CD4-positive, alpha-beta T cell treated with Interleukin-4 for 4 hours (primary cell): ENCODE data around the gene CDC20.
"Not testable (repeated sequence)": the region's sequence is repeated elsewhere in the genome, so short reads cannot be mapped to it uniquely, and the experiment has no call there.

Source experiments
- DNase-seq: peaks from one replicate; pipeline ENCODE4 v3.0.0-alpha.2; 2020

CDC20 gene

DNA sequence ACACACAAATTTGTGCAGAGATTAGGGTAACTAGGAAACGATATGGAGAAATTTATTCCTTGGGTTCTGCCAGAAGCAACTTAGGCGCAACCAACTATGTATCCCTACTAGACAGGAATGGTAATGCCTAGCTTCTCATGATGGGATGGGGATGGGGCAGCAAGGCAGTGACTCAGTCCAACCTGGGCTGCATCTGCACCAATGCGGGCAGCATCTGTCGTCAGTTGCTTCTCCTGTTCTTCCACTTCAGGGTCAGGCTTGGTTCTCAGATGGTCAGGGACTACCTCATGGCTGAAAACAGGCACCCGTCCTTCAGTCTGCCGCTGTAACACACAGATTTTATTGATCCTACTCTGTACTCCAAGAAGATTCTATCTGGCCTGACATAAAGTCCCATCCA lies 27.9 kb downstream of the CDC20 start:
- no peak for DNase-seq

DNA sequence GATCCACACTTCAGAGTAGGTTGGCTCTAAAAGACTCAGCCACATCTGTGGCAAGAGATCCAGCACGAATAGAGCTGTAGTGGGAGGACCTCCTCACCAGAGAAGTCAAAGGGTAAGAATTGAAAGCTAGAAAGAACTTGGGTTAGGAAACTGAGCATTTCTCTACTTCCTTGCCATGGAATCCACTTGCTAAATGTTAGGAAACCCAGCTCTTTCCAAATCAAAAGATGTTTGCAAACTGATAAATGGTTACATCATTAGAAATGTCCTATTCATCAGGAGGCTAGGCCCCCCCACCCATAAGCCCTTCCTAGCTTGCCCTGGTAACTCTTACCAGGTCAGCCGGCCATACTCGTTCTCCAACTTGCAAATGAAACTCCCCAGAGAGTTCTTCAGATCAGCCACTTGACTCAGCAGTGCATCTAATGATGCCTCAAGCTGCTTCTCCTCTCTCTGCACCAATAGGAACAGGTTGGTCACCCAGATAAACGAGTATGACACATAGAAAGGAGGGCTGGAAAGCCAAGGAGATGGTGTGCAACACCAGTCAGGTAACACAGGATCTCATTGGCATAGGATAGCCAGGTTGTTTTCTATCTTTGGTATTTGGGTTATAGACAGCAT lies 29.3 kb downstream of the CDC20 start:
- DNase-seq, result no peak

DNA sequence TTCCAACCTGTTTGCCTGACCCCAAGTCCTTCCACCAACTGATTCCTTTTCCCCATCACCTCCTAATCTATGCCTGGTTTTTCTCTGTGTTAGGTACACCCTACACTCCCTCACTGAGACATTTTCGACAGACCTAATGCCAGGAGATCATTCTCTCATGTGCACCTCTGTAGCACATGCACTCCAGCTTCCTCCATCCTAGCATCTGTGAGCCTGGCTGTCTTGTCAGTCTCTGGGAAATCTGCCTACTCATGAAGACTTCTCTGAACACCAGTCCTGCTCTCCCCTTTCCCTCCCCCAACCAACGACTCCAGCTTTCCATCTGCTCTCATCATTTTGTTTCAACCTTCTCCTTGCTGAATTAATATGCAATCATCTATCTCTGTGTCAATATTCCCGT lies 29.8 kb downstream of the CDC20 start:
- DNase-seq, result no peak

DNA sequence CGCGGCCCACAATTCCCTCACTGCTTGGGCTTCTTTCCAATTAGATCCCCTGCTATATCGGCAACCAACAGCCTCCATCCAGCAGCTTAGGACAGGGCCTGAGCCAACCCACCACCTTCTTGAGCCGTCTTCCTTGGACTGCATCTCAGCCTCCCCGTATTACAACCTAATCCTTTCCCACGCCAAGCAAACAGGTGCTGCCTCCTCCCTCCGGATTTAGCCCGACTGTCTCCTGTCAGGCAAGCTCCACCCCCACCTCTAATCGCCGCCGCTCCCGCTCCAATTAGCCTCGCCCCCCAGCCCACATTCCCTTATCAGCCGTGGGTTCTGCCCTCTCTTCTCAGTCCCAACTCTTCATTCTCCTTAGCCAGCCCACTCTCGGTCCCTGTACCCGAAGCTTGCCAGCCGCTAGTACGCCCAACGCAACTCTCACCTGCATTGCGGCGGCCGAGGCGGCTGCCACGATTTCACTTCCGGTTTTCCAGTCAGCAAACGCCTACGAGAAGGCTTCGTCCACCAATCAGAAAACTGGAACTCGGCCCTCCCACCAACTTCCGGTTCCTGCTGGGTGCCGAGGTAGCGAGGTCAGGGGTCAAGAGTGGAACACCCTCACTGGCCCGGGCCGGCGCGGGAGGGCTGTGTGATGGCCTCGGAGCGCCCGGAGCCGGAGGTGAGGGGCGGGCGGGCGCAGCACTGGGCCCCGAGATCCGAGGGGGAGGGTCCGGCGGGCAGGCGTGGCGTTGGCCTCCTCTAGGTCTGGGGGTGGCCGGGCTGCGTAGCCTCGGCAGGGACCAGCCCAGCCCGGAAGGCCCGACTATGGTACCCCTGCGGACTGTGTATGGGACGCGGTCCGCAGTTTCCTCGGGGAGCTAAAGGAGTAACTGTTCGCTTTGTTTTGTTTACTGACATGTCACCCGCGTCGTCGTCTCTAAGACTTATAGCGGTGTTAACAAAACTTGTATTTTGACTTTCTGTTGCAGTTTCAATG lies 30.8 kb downstream of the CDC20 start, which contains the start of the genes MED8 and SZT2:
Gene MED8, minus strand, starts transcription at position 475 of the 988 bp plus-strand sequence. Its CDS starts 36 bp downstream, at position 439.
Gene SZT2, plus strand, starts transcription at position 574 of the 988 bp plus-strand sequence. Its CDS starts 70 bp downstream, at position 644.
- peak; percentile 94 for DNase-seq

DNA sequence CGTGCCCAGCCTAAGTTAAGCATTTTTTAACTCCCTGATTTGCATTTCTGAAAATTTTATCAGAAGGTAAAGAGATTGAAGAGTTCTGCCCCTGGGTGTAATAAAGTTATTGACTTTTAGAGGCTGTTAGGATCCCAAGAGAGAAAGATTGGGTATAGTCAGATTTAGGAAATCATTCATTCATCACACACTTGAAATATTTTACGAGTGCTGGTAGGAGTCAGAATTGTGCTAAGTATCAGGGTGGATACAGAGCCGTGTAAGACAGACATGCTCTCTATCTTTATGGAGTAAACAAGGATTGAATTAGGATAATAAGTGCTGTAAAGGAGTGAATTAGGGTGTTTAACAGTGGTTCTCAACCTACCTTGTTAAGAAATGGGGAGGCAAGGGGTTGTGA lies 33.9 kb downstream of the CDC20 start:
- no peak for DNase-seq

DNA sequence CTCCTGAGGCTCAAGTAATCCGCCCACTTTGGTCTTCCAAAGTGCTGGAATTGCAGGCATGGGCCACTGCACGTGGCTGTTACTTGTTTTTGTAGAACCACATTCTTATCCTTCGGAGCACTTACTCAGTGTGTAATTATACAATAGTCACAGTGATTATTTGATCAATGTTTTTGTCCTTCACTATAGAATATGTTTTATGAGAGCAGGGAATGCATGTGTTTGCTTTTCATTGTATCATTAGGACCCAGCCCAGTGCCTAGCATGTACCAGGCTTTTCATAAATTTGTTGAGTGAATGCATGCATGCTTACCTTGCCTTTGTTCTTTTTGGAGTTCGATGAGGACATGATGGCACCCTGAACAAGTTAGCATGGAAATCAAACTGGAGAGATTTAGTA lies 36.7 kb downstream of the CDC20 start:
- no peak for DNase-seq

DNA sequence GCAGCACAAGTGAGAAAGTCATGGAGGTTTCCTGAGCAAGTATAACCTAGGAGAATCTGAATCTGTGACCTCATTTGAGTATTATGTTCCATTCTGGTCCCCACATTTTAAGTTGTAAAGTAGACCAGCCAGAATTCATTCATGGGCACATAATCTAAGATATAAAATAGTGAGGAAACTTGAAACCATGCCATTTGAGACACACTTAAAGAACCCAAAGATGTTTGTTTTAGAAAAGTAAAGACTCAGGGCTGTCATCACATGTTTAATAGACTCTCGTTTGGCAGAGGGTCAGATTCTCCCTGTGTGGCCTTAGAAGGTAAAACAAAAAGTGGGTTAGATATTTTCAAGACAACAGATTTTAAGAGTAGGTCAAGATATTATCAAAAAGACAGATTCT lies 37.3 kb downstream of the CDC20 start:
- no peak for DNase-seq

DNA sequence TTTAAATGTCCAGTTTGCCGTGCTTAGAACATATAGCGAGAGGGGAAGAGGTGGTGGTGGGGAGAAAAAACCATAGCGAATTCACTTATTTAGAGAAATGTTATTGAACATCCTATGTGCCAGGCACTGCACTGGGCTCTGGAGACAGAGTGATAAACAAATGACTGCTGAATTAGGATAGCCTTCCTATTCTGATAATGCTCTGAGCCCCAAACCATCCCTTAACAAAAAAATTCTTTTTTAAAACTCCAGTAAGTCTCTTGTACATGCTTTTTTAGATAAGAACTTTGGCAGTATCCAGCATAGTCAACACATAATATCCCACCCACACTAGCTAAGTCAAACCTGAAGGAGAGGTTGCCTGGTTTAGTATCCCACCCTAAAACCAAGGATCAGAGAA lies 39.4 kb downstream of the CDC20 start:
- DNase-seq, result no peak

DNA sequence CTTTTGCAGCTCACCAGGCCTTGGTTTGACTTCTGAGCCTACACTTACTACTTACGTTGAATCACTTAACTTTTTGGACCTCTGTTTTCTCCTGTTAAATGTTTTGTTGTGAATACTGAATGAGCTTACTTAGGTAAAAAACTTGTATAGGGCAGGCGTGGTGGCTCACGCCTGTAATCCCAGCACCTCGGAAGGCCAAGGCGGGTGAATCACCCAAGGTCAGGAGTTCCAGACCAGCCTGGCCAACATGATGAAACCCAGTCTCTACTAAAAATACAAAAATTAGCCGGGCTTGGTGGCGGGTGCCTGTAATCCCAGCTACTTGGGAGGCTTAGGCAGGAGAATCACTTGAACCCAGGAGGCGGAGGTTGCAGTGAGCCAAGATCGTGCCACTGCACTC lies 41.7 kb downstream of the CDC20 start:
- DNase-seq, result not testable (repeated sequence)

DNA sequence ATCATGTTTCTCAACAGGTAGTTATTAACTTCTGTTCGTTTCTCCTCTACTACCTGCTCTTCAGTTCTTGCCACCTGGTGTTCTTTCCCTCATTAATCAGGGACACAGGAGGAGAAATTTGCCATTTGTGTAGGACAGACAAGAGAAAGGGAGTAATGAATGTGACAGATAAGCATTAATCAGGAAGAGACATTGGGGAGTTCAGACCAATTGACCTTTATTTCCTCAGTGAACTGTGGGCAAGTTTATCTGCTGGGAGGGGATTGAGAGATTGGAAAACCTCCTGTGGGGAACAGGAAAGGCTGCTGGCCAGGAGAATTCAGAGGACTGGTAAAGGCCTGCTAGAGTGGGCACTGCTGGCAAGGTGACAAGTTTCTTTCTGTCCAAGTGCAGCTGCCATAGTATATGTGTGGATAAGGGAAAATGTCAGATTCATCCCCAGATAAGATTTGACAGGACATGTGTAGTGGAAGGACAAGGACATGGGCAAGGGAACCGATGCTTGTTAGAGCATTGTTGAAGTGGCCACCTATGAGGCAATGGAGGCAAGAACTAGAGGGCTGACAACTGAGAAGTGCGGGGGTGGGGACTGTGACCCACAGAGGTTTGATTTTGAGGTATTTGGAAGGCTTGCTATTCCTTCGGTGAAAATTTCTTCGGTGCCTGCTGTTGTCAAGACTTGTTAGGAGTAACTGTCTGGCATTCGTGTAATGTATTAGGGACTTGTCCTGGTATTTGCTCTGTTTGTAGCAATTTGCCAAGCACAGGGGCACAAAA lies 43.5 kb downstream of the CDC20 start:
- DNase-seq, result no peak

DNA sequence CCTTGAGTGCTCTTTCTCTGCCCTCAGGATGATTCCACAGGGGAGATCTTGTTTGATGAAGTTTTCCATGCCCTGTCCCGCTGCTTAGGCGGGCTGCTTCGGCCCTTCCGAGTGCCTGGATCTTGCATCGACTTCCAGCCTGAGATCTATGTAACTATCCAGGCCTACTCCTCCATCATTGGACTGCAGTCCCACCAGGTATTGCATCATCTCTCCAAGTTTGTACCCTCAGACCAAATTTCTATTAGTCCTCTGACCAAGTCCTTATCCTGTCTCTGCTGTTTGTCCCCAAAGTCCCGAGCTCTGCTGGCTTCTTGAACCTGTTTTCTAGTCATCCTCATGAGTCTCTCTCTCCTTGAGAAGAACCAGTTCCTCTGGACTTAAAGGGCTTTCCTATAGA lies 45.6 kb downstream of the CDC20 start:
- no peak for DNase-seq

DNA sequence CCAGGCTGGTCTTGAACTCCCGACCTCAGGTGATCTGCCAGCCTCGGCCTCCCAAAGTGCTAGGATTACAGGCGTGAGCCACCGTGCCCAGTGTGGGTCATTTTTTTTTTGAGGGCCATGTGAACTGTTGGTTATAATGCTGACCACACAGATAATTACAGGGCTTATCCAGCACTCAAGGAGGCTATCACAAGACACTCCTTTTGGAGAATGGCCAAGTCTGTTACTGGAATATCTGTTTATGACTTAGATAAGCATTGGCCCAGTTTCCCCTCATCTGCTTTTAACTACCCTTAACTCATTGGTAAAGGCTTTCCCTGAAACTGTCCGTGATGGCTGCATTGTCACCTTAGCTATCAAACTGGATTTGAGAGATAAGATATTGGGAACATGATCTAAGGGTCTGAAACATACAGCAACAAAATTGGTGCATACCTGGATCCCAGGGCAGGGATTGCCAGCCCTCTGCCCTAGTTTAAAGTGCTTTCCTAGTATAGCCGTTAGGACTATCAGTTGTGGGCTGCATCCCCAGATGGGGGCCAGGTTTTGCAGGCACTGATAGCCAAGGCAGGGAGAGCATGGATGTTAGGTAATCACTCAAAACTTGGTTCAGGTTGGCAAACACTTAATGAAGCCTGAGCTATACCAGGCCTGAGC lies 46.6 kb downstream of the CDC20 start:
- DNase-seq, result no peak

DNA sequence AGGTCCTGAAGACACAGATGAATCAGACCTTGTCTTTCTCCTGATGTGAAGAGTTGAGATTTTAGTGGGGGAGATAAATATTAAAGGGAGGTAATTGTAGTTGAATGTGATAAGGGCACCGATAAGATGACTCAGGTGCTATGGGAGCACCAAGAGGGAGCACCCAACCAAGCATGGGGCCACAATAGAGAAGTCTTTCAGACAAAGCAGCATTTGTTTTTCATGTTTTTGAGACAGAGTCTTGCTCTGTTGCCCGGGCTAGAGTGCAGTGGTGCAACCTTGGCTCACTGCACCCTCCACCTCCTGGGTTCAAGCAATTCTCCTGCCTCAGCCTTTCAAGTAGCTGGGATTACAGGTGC lies 47.1 kb downstream of the CDC20 start:
- no peak for DNase-seq

DNA sequence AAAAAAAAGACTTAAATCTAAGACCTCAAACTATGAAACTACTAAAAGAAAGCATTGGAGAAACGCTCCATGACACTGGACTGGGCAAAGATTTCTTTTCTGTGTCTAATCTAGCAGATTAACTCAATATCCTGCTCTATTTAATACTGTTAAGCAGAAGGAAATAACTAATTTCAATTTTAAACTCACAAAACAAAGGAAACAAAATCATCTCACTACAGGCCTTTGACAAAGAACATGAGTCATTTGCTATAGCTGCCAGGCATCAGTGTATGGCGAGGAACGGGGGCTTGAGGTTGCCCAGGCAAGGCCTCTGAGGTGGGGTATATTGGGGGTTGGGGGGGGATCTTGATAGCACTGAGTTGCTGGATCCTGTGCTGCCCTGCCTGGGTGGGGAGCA lies 51.8 kb downstream of the CDC20 start:
- DNase-seq, result no peak
